Forelimb muscle (tissue), 1 donor: ENCODE data around the gene RGMB. TPM values are rescaled to one million over a fixed set of nuclear protein-coding genes. Genes with fewer than 3 reads are reported as not detected.

Source experiments
- DNase-seq: peaks from one replicate; pipeline ENCODE4 v3.0.0-alpha.2; 2013; ENCODE audit warnings: low read depth
- polyA plus RNA-seq: library from polyadenylated mRNA; unstranded; fragments of 120-200 nt; gene quantifications from one replicate; pipeline ENCODE4 v1.2.1, GENCODE V29; 2013; ENCODE audit not compliant: insufficient read length

The RGMB gene
- polyA plus RNA-seq, 1 donor = 46.0 TPM

GRCh38 chr5:98827588-98828284 is 54.3 kb downstream of the RGMB start:
- DNase-seq = no peak

GRCh38 chr5:98836175-98836574 is 62.7 kb downstream of the RGMB start:
- no peak for DNase-seq

GRCh38 chr5:98839469-98840383 is 66.3 kb downstream of the RGMB start:
- DNase-seq = no peak

- DNase-seq = no peak
Measured at GRCh38 chr5:98840946-98841345, 67.5 kb downstream of the RGMB start.

GRCh38 chr5:98843481-98843880 is 70.0 kb downstream of the RGMB start:
- DNase-seq = no peak

GRCh38 chr5:98844865-98845264 is 71.4 kb downstream of the RGMB start:
- DNase-seq = no peak

GRCh38 chr5:98845878-98846277 is 72.4 kb downstream of the RGMB start:
- DNase-seq = no peak

Other genes with a start within 250 kb of the RGMB start
- 26.4 TPM for gene CHD1, start 155.3 kb downstream of the RGMB start, polyA plus RNA-seq